ENCODE results near the gene CERKL.

CERKL gene

DNA sequence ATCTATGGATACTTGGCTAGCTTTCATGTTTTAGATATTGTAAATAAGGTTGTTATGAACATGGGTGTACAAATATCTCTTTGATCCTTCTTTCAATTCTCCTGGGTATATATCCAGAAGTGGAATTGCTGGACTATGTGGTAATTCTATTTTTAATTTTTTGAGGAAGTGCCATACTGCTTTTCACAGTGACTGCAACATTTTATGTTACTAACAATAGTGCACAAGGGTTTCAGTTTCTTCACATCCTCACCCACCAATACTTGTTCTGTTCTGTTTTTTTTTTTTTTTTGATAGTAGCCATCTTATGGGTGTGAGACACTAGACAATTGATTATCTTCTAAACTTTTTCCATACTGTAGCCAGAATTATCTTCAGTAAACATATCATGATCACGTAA is 40.7 kb upstream of the CERKL start:
- H2BK5ac ChIP-seq (ENCODE audit: low read length): no peak overlapping the region
- H3K79me1 ChIP-seq (ENCODE audit: low read depth, low read length): no peaks in the 10 kb centered on the region
- no peak overlapping the region for H2BK120ac ChIP-seq (ENCODE audit: low read depth, low read length)
- H2BK15ac ChIP-seq (ENCODE audit: low read length): no peak overlapping the region
- H3K27me3 ChIP-seq (ENCODE audit: control insufficient read depth in 3 of 3, insufficient read depth in 3 of 3, low read depth in 1 of 3, low read length in 3 of 3): peaks cover 0 to 50% (median 0%) of the 10 kb centered on the region in 3 experiments
- no peaks in the 10 kb centered on the region for H3K9me3 ChIP-seq (replicated peaks in 1 of 2; ENCODE audit: control insufficient read depth in 2 of 2, insufficient read depth in 1 of 2, low read depth in 1 of 2, low read length in 2 of 2)
- H3K18ac ChIP-seq (ENCODE audit: low read length): no peak overlapping the region
- H3K4ac ChIP-seq (ENCODE audit: low read length): no peak overlapping the region
- H3K23ac ChIP-seq (ENCODE audit: low read depth, low read length, poor library complexity): no peak overlapping the region
- H4K8ac ChIP-seq (ENCODE audit: low read depth, low read length): no peak overlapping the region
- H3K4me2 ChIP-seq (ENCODE audit: insufficient read depth, low read length, poor library complexity, severe bottlenecking): no peak overlapping the region
- no peaks in the 10 kb centered on the region for H3K36me3 ChIP-seq (replicated peaks in 1 of 2; ENCODE audit: control insufficient read depth in 2 of 2, insufficient read depth in 2 of 2, low read length in 2 of 2)
- no peak overlapping the region for H2AFZ ChIP-seq (ENCODE audit: low read length)
- DNase-seq (ENCODE audit: low spot score): no peak
- H2BK12ac ChIP-seq (ENCODE audit: low read length): no peak overlapping the region
- no peak overlapping the region for H2AK5ac ChIP-seq (ENCODE audit: low read depth, low read length)
- no peak overlapping the region for H4K91ac ChIP-seq (ENCODE audit: low read depth, low read length, poor library complexity)
- no peak overlapping the region for H3K4me3 ChIP-seq (ENCODE audit: low read length in 2 of 2)
- H3K4me1 ChIP-seq (ENCODE audit: control insufficient read depth in 2 of 2, insufficient read depth in 1 of 2, low read depth in 1 of 2, low read length in 2 of 2): peaks cover 0 to 5% of the 10 kb centered on the region in 2 donors
- no peak overlapping the region for H3K9ac ChIP-seq (ENCODE audit: low read depth, low read length, poor library complexity)
- H3K14ac ChIP-seq (ENCODE audit: low read length): no peak overlapping the region
- WGBS, 2 donors (ENCODE audit: extremely low coverage in 2 of 2, insufficient read length in 2 of 2, insufficient replicate concordance in 1 of 2): no CpG with 5 or more reads among the region's 1 CpG
- H3K27ac ChIP-seq (replicated peaks; ENCODE audit: low read length): no peak overlapping the region

DNA sequence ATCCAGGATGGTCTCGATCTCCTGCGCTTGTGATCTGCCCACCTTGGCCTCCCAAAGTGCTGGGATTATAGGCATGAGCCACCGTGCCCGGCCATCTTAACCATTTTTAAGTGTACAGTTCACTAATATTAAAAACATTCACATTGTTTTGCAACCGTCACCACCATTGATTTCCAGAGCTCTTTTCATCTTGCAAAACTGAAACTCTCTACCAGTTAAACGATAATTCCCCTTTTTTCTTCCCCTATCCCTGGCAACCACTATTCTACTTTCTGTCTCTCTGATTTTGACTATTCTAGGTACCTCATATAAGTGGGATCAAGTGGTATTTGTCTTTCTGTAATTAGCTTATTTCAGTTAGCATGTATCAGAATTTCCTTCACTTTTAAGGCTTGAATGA is 40.2 kb upstream of the CERKL start:
- Histone ChIP-seq H3K79me1 (ENCODE audit: low read depth, low read length) (no peaks in the 10 kb centered on the region), H4K8ac (ENCODE audit: low read depth, low read length) (no peak overlapping the region), H3K9me3 (replicated peaks in 1 of 2; ENCODE audit: control insufficient read depth in 2 of 2, insufficient read depth in 1 of 2, low read depth in 1 of 2, low read length in 2 of 2) (no peaks in the 10 kb centered on the region), H3K4ac (ENCODE audit: low read length) (no peak overlapping the region), H3K23ac (ENCODE audit: low read depth, low read length, poor library complexity) (no peak overlapping the region), H3K36me3 (replicated peaks in 1 of 2; ENCODE audit: control insufficient read depth in 2 of 2, insufficient read depth in 2 of 2, low read length in 2 of 2) (no peaks in the 10 kb centered on the region), H3K9ac (ENCODE audit: low read depth, low read length, poor library complexity) (no peak overlapping the region), H2BK5ac (ENCODE audit: low read length) (no peak overlapping the region), H3K14ac (ENCODE audit: low read length) (no peak overlapping the region), H4K91ac (ENCODE audit: low read depth, low read length, poor library complexity) (no peak overlapping the region), H3K27me3 (ENCODE audit: control insufficient read depth in 3 of 3, insufficient read depth in 3 of 3, low read depth in 1 of 3, low read length in 3 of 3) (peaks cover 0 to 51% (median 0%) of the 10 kb centered on the region in 3 experiments), H2AK5ac (ENCODE audit: low read depth, low read length) (no peak overlapping the region), H3K18ac (ENCODE audit: low read length) (no peak overlapping the region), H2AFZ (ENCODE audit: low read length) (no peak overlapping the region), H3K4me2 (ENCODE audit: insufficient read depth, low read length, poor library complexity, severe bottlenecking) (no peak overlapping the region), H3K4me1 (ENCODE audit: control insufficient read depth in 2 of 2, insufficient read depth in 1 of 2, low read depth in 1 of 2, low read length in 2 of 2) (peaks cover 0 to 5% of the 10 kb centered on the region in 2 donors), H2BK120ac (ENCODE audit: low read depth, low read length) (no peak overlapping the region), H2BK15ac (ENCODE audit: low read length) (no peak overlapping the region), H2BK12ac (ENCODE audit: low read length) (no peak overlapping the region), H3K27ac (replicated peaks; ENCODE audit: low read length) (no peak overlapping the region), H3K4me3 (ENCODE audit: low read length in 2 of 2) (no peak overlapping the region)
- no peak for DNase-seq (ENCODE audit: low spot score)
- no CpG with 5 or more reads among the region's 6 CpGs for WGBS, 2 donors (ENCODE audit: extremely low coverage in 2 of 2, insufficient read length in 2 of 2, insufficient replicate concordance in 1 of 2)

DNA sequence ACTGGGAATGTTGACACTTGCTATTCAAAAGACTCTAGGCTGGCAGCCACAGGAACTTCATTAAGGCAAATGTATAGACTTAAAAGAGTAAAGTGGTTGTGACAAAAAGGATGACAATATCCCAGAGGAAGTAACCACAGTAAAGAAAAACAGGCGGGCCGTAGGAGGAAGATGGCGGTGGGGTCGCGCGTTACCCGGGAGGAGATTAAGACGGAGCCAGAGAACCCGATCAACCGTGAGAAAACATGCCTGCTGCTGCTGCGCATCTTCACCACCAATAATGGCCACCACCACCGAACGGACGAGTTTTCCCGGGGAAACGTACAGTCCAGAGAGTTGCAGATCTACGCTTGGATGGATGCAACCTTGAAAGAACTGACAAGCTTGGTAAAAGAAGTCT is 37.4 kb upstream of the CERKL start:
- Histone ChIP-seq H2AFZ (ENCODE audit: low read length) (no peak overlapping the region), H3K4ac (ENCODE audit: low read length) (no peak overlapping the region), H3K9ac (ENCODE audit: low read depth, low read length, poor library complexity) (no peak overlapping the region), H3K4me1 (ENCODE audit: control insufficient read depth in 2 of 2, insufficient read depth in 1 of 2, low read depth in 1 of 2, low read length in 2 of 2) (peaks cover 0 to 5% of the 10 kb centered on the region in 2 donors), H3K14ac (ENCODE audit: low read length) (no peak overlapping the region), H2BK120ac (ENCODE audit: low read depth, low read length) (no peak overlapping the region), H2AK5ac (ENCODE audit: low read depth, low read length) (no peak overlapping the region), H2BK12ac (ENCODE audit: low read length) (no peak overlapping the region), H4K8ac (ENCODE audit: low read depth, low read length) (no peak overlapping the region), H3K4me3 (ENCODE audit: low read length in 2 of 2) (no peak overlapping the region), H2BK15ac (ENCODE audit: low read length) (no peak overlapping the region), H3K27ac (replicated peaks; ENCODE audit: low read length) (no peak overlapping the region), H4K91ac (ENCODE audit: low read depth, low read length, poor library complexity) (no peak overlapping the region), H3K79me1 (ENCODE audit: low read depth, low read length) (no peaks in the 10 kb centered on the region), H3K27me3 (ENCODE audit: control insufficient read depth in 3 of 3, insufficient read depth in 3 of 3, low read depth in 1 of 3, low read length in 3 of 3) (peaks cover 0 to 67% (median 0%) of the 10 kb centered on the region in 3 experiments), H2BK5ac (ENCODE audit: low read length) (no peak overlapping the region), H3K9me3 (replicated peaks in 1 of 2; ENCODE audit: control insufficient read depth in 2 of 2, insufficient read depth in 1 of 2, low read depth in 1 of 2, low read length in 2 of 2) (no peaks in the 10 kb centered on the region), H3K18ac (ENCODE audit: low read length) (no peak overlapping the region), H3K4me2 (ENCODE audit: insufficient read depth, low read length, poor library complexity, severe bottlenecking) (no peak overlapping the region), H3K36me3 (replicated peaks in 1 of 2; ENCODE audit: control insufficient read depth in 2 of 2, insufficient read depth in 2 of 2, low read length in 2 of 2) (no peaks in the 10 kb centered on the region), H3K23ac (ENCODE audit: low read depth, low read length, poor library complexity) (no peak overlapping the region)
- DNase-seq (ENCODE audit: low spot score): no peak
- WGBS, 2 donors (ENCODE audit: extremely low coverage in 2 of 2, insufficient read length in 2 of 2, insufficient replicate concordance in 1 of 2): no CpG with 5 or more reads among the region's 17 CpGs

DNA sequence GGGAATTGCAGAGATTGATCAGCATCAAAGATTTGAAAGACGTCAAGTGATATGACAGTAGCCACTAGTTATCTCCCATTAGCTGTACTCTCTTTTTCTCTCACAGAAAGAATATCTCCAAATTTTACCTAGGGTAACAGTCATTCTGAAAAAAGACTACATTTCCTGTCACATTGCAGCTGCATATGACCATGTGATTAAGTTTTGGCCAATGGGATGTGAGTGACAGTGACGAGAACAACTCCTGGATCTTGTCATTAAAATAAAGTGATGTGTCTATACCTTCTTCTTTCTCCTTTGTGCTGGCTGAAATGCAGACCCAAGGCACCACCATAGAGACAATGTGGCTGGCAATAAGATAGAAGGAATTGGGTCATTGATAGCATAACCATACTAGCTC is 34.0 kb upstream of the CERKL start:
- no peaks in the 10 kb centered on the region for H3K79me1 ChIP-seq (ENCODE audit: low read depth, low read length)
- H3K36me3 ChIP-seq (replicated peaks in 1 of 2; ENCODE audit: control insufficient read depth in 2 of 2, insufficient read depth in 2 of 2, low read length in 2 of 2): no peaks in the 10 kb centered on the region
- no peak overlapping the region for H2BK15ac ChIP-seq (ENCODE audit: low read length)
- H3K18ac ChIP-seq (ENCODE audit: low read length): no peak overlapping the region
- H3K9ac ChIP-seq (ENCODE audit: low read depth, low read length, poor library complexity): no peak overlapping the region
- H4K91ac ChIP-seq (ENCODE audit: low read depth, low read length, poor library complexity): no peak overlapping the region
- no peaks in the 10 kb centered on the region for H3K9me3 ChIP-seq (replicated peaks in 1 of 2; ENCODE audit: control insufficient read depth in 2 of 2, insufficient read depth in 1 of 2, low read depth in 1 of 2, low read length in 2 of 2)
- no peak overlapping the region for H3K14ac ChIP-seq (ENCODE audit: low read length)
- no peak overlapping the region for H2BK120ac ChIP-seq (ENCODE audit: low read depth, low read length)
- H3K27ac ChIP-seq (replicated peaks; ENCODE audit: low read length): no peak overlapping the region
- WGBS, 2 donors (ENCODE audit: extremely low coverage in 2 of 2, insufficient read length in 2 of 2, insufficient replicate concordance in 1 of 2): no CpG with 5 or more reads among the region's 2 CpGs
- peaks cover 0 to 78% (median 12%) of the 10 kb centered on the region in 3 experiments for H3K27me3 ChIP-seq (ENCODE audit: control insufficient read depth in 3 of 3, insufficient read depth in 3 of 3, low read depth in 1 of 3, low read length in 3 of 3)
- H3K4me3 ChIP-seq (ENCODE audit: low read length in 2 of 2): no peak overlapping the region
- no peak overlapping the region for H2AK5ac ChIP-seq (ENCODE audit: low read depth, low read length)
- DNase-seq (ENCODE audit: low spot score): no peak
- no peak overlapping the region for H2BK5ac ChIP-seq (ENCODE audit: low read length)
- no peak overlapping the region for H3K4ac ChIP-seq (ENCODE audit: low read length)
- H2BK12ac ChIP-seq (ENCODE audit: low read length): no peak overlapping the region
- no peak overlapping the region for H2AFZ ChIP-seq (ENCODE audit: low read length)
- peaks cover 0 to 5% of the 10 kb centered on the region in 2 donors for H3K4me1 ChIP-seq (ENCODE audit: control insufficient read depth in 2 of 2, insufficient read depth in 1 of 2, low read depth in 1 of 2, low read length in 2 of 2)
- no peak overlapping the region for H3K4me2 ChIP-seq (ENCODE audit: insufficient read depth, low read length, poor library complexity, severe bottlenecking)
- no peak overlapping the region for H4K8ac ChIP-seq (ENCODE audit: low read depth, low read length)
- H3K23ac ChIP-seq (ENCODE audit: low read depth, low read length, poor library complexity): no peak overlapping the region

Data from neuronal stem cell (in vitro differentiated cells).